ENCODE results near the gene TYW3. TPM values are rescaled to one million over a fixed set of nuclear protein-coding genes. Genes with fewer than 3 reads are reported as not detected.

Gene TYW3
- total RNA-seq, 1 donor from 2014 or later = 9.5 TPM

Other genes starting within 250 kb of the TYW3 start
- gene LRRC53, start 220.5 kb upstream of the TYW3 start, total RNA-seq = not detected in 2 replicates
- not detected in 2 replicates for gene ERICH3, start 59.4 kb upstream of the TYW3 start, total RNA-seq
- gene CRYZ, start 102 bp upstream of the TYW3 start, total RNA-seq = 38.0 and 38.4 TPM in 2 replicates